ENCODE data around the gene DCP2. TPM values are rescaled to one million over a fixed set of nuclear protein-coding genes. Genes with fewer than 3 reads are reported as not detected.
A peak's percentile ranks its signal among the peaks of the same experiment; 100 is the strongest.

The DCP2 gene
- total and polyA plus RNA-seq, 9 donors: 12.4 to 58.7 (median 40.6) TPM

DNA sequence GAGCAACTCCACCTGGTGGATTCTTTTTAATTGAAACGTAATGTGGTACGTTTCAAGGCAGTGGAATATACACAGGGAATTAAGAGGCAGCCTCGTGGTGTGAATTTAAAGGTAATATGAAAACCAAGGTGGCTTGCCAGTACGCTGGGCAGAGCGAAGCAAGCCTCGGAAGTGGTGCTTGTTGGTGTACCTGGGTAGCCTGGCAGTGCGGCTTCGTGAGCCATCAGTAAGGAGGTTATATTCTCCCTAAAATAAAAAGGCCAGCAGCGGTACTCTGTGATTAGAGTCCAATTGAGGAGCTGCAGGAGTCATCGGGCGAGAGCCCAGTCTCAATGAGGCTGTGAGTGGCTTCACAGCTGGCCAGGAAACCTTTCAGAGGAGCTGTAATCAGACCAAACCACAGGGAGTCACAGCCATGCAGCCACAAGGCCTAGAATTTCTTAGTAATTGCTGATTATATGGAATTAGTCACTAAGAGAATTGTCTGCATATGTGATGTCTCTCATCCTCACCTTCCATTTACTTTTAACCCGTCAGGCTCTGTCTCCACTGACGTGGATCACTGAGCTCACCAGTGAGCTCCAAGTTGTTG lies 57.7 kb downstream of the DCP2 start:
- intact Hi-C loops (cut with DNase I): no loop called here
- no peak overlapping the region for H3K27ac ChIP-seq
- peaks cover 6% of the 10 kb centered on the region for H3K4me1 ChIP-seq (ENCODE audit: insufficient read depth)
- no peak overlapping the region for H3K4me3 ChIP-seq
- no peaks in the 10 kb centered on the region for H3K27me3 ChIP-seq
- H3K9me3 ChIP-seq: no peaks in the 10 kb centered on the region
- TF ChIP-seq POLR2A (IDR thresholded peaks at IDR 0.05): no peak
- TF ChIP-seq EP300 (IDR thresholded peaks at IDR 0.05): no peak
- TF ChIP-seq CTCF (IDR thresholded peaks at IDR 0.05): no peak
- 65 to 81% (median 78%) methylated on average over 13 of the region's 13 CpGs for WGBS, 3 donors
- H3K36me3 ChIP-seq: no peaks in the 10 kb centered on the region
- DNase-seq: peak in 1 of 5 donors; percentile 15

- Histone ChIP-seq H3K36me3 (no peaks in the 10 kb centered on the region), H3K4me1 (ENCODE audit: insufficient read depth) (peaks cover 8% of the 10 kb centered on the region), H3K4me3 (no peak overlapping the region), H3K27me3 (no peaks in the 10 kb centered on the region), H3K27ac (no peak overlapping the region), H3K9me3 (no peaks in the 10 kb centered on the region)
- intact Hi-C loops (cut with DNase I): no loop called here
- WGBS, 3 donors: 80 to 84% (median 82%) methylated on average over 1 of the region's 1 CpG
- no peak for DNase-seq
- TF ChIP-seq CTCF (IDR thresholded peaks at IDR 0.05) (no peak), EP300 (IDR thresholded peaks at IDR 0.05) (no peak), POLR2A (IDR thresholded peaks at IDR 0.05) (no peak)
Observed at GRCh38 chr5:113035096-113035495, 58.5 kb downstream of the DCP2 start.

DNA sequence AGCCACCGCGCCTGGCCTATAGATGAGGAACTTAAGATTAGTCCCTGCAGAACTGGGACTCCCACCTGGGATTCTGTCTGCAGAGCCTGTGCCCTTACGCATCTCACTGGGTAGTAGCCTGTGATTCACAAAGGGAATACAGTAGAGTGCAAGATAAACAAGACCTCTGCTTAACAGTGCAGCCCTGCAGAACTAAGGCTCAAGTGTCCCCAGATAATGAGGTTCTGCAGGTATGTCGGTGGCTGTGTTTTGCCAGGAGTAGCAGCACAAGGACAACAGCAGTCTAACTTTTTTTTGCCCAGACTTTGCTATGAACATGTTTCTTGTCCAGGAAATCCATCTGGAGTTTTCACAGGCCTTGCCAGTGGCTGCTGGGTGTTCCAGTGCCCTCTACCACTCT lies 59.7 kb downstream of the DCP2 start:
- no peak overlapping the region for H3K4me3 ChIP-seq
- WGBS, 3 donors: 95 to 97% (median 95%) methylated on average over 4 of the region's 4 CpGs
- H3K27ac ChIP-seq: no peak overlapping the region
- DNase-seq: no peak
- H3K9me3 ChIP-seq: no peaks in the 10 kb centered on the region
- TF ChIP-seq POLR2A (IDR thresholded peaks at IDR 0.05) (no peak), CTCF (IDR thresholded peaks at IDR 0.05) (no peak), EP300 (IDR thresholded peaks at IDR 0.05) (no peak)
- H3K4me1 ChIP-seq (ENCODE audit: insufficient read depth): peaks cover 8% of the 10 kb centered on the region
- no peaks in the 10 kb centered on the region for H3K27me3 ChIP-seq
- intact Hi-C loops (cut with DNase I): no loop called here
- H3K36me3 ChIP-seq: no peaks in the 10 kb centered on the region

DNA sequence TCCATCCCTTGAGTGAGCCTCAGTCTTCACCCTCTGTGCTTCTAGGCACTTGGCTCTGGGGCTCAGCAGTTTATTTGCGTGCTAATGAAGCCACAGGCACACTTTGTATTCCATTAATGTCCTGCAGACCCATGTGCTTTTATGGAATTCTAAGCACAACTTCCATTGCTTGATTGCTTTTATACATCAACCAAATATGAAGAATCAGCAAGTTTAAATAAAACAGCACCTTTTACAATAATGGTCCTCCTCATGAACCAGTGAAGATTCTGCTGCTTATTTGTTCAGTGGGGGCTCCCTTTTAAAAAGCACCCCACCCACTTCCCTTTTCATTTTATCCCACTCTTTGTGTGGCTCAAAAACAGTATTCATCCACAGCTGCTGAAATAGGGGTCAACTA lies 60.2 kb downstream of the DCP2 start:
- no peaks in the 10 kb centered on the region for H3K36me3 ChIP-seq
- H3K27me3 ChIP-seq: no peaks in the 10 kb centered on the region
- H3K27ac ChIP-seq: no peak overlapping the region
- no peaks in the 10 kb centered on the region for H3K9me3 ChIP-seq
- intact Hi-C loops (cut with DNase I): no loop called here
- TF ChIP-seq CTCF (IDR thresholded peaks at IDR 0.05): no peak
- no peak for TF ChIP-seq POLR2A (IDR thresholded peaks at IDR 0.05)
- TF ChIP-seq EP300 (IDR thresholded peaks at IDR 0.05): no peak
- no peak overlapping the region for H3K4me3 ChIP-seq
- DNase-seq: no peak
- WGBS, 3 donors: 100% methylated on average over 1 of the region's 1 CpG
- peaks cover 8% of the 10 kb centered on the region for H3K4me1 ChIP-seq (ENCODE audit: insufficient read depth)
